DMS79 (cell line): ENCODE results near the gene DNAH3.
"Not testable (repeated sequence)": the region's sequence is repeated elsewhere in the genome, so short reads cannot be mapped to it uniquely, and the experiment has no call there.

Source experiments
- DNase-seq: peaks from one replicate; lab custom pipeline; 2025; lab: John Stamatoyannopoulos, UW

DNAH3 gene

GRCh38 chr16:21075252-21075651 lies 75.4 kb downstream of the DNAH3 start:
- no peak for DNase-seq

DNA sequence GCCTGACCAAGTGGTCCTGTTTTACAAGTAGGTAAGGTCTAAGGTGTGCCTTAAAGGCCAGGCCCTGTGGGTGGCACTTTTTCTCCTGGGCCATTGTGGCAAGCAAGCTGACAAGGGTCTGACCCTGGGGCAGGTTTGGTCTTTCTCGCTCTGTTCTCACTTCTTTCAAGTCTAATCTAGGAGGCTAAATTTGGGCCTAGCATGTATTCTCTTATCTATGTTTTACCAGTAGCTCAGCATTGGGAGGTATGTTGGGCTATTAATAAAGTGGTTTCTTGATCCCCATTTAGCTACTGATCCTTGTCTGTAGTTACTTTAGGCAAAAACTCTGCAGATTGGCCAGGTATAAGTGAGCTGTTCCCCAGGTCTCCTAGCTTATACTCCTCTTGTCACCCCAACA lies 77.7 kb downstream of the DNAH3 start:
- no peak for DNase-seq

- DNase-seq: no peak
Observed at GRCh38 chr16:21071741-21072140, 78.9 kb downstream of the DNAH3 start.

- no peak for DNase-seq
Observed at GRCh38 chr16:21070564-21070963, 80.1 kb downstream of the DNAH3 start.

GRCh38 chr16:21069986-21070385 lies 80.7 kb downstream of the DNAH3 start:
- no peak for DNase-seq

DNA sequence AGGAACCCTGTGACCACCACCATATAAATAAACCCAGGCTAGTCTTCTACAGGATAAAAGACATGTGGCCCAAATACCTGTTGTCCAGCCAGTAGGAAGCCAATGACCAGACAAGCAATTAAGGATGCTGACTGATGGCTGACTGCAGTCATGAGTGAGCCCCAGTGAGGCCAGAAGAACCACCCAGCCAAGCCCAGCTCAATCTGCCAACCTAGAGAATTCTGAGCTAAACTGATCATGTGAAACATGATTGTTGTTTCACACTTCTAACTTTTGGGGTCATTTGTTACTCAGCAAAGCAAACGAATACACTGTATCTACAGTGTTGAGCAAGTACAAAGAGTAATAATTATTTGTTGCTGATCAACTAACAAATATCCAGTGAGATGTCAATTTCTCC lies 86.4 kb downstream of the DNAH3 start:
- no peak for DNase-seq

DNA sequence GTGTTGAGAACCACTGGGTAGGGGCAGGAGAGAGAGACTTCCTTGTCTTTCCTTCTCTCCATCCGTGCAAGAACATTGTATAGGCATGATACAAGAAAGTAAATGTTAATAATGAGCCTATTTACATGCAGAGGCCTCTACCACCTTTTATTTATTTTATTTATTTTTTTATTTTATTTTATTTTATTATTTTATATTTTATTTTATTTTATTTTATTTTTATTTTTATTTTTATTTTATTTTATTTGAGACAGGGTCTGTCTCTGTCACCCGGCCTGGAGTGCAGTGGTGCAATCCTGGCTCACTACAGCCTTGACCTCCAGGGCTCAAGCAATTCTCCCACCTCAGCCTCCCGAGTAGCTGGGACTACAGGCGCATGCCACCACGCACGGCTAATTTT lies 87.3 kb downstream of the DNAH3 start:
- not testable (repeated sequence) for DNase-seq

GRCh38 chr16:21060027-21060510 lies 90.6 kb downstream of the DNAH3 start:
- DNase-seq: no peak

DNA sequence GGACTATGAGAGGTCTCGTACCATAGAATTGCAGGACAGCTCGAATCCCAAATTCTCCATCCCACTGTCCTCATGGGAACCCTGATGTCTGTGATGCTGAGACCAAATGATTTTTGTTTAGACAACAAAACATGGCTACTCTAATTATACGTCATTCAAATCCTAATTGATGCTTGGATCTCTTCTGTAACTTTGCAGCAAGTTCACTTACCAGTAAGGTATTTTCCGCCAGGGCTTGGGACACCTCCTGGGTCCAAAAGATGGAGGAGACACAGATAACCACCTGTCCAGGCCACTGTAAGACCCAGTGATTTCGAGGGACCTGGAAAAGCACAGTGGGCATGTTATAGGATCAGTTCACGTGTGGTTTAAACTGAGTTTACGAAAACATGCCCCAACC lies 92.8 kb downstream of the DNAH3 start:
- no peak for DNase-seq

DNA sequence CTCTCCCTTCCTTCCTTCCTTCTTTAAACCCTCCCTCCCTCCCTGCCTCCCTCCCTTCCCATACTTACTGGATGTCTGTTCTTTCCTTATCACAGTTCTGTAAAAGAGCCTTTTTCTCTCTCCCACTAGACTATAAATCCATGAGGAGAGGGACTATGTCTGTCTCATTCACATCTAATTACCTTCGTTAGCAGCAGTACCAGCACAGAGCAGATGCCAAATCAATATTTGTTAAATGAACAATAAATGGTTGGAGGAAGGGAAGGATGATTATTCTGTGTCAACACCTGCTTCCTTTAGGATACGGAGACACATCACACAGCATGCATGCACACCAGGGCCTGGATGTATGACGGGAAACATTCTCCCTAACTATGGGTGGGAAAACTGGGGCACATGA lies 94.2 kb downstream of the DNAH3 start:
- no peak for DNase-seq

DNA sequence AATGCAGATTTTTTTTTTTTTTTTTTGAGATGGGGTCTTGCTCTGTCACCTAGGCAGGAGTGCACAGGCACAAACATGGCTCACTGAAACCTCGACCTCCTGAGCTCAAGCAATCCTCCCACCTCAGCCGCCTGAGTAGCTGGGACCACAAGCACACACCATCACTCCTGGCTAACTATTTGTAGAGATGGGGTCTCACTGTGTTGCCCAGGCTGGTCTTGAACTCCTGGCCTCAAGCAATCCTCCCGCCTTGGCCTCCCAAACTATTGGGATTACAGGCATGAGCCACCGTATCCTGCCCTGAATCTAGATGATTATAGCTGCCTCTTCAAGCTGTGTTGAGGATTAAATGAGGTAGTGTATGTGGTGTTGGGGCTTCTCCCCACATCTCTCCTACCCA lies 94.9 kb downstream of the DNAH3 start:
- DNase-seq: not testable (repeated sequence)

DNA sequence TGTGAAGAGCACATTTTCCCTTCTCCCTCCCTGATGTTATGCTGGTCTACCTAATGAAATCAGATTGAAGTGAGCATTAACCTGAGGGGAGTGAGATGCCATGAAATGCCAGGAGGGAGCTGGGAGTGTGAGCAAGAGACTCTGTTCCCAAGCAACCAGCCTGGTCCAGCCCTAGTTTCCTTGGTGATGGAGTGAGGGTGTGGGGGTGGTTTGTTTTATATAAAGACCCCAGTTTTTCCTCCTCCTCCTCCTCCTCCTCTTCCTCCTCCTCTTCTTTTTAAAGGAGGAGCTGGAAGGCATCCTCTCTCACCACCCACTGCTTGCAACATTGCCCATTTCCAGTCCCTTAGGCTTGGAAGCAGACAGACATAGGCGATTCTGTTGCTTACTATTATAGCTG lies 97.1 kb downstream of the DNAH3 start:
- no peak for DNase-seq

DNA sequence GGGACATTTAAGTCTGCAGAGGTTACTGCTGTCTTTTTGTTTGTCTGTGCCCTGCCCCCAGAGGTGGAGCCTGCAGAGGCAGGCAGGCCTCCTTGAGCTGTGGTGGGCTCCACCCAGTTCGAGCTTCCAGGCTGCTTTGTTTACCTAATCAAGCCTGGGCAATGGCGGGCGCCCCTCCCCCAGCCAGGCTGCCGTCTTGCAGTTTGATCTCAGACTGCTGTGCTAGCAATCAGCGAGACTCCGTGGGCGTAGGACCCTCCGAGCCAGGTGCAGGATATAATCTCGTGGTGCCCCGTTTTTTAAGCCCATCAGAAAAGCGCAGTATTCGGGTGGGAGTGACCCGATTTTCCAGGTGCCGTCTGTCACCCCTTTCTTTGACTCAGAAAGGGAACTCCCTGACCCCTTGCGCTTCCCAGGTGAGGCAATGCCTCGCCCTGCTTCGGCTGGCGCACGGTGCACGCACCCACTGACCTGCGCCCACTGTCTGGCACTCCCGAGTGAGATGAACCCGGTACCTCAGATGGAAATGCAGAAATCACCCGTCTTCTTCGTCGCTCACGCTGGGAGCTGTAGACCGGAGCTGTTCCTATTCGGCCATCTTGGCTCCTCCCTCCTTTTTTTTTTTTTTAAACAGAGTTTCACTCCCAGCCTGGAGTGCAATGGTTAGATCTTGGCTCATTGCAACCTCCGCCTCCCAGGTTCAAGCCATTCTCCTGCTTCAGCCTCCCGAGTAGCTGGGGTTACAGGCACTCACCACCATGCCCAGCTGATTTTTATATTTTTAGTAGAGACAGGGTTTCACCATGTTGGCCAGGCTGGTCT lies 102.3 kb downstream of the DNAH3 start:
- not testable (repeated sequence) for DNase-seq

DNA sequence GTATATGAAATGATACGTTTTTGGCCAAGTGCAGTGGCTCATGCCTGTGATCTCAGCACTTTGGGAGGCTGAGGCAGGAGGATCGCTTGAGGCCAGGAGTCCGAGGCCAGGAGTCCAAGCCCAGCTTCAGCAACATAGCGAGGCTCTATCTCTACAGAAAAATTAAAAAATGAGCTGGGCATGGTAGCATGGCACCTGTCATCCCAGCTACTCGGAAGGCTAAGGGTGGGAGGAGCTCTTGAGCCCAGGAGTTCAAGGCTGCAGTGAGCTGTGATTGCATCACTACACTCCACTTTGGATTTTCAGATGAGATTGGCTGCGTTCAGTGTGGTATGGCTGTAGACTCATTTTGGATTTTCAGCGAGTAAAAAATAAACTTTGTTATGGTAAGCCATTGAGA lies 112.4 kb downstream of the DNAH3 start:
- no peak for DNase-seq

- DNase-seq: peak; percentile 5
Observed at GRCh38 chr16:21037736-21038135, 112.9 kb downstream of the DNAH3 start.

DNA sequence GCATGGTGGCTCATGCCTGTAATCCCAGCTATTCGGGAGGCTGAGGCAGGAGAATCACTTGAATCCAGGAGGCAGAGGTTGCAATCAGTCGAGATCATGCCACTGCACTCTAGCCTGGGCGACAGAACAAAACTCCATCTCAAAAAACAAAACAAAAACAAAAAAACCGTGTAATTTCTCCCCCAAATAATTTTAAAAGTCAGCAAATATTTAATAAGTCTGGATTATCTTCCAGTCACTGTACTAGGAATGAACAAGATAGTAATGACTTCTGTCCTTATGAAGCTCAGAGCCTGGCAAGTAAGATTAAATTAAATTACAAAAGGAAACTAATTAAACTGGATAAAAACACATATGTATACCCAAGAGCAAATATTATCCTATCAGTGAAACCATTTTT lies 113.5 kb downstream of the DNAH3 start:
- no peak for DNase-seq

DNA sequence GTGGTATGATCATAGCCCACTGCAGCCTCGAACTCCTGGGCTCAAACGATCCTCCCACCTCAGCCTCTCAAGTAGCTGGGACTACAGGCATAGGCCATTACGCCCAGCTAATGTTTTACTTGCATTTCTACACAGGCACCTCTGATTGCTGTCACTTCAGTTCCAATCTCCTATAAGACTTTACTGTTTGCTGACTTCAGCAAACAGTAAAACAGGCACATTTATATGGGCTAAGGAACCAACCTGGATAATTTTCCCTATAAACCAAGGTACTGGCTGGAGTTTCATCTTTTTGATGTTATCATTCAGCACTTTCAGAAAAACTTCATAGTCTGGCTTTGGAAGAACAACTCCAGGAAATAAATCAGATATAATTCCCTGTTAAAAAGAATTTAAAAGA lies 114.2 kb downstream of the DNAH3 start:
- DNase-seq: no peak

- DNase-seq: no peak
Observed at GRCh38 chr16:21033704-21034103, 116.9 kb downstream of the DNAH3 start.

- no peak for DNase-seq
Observed at GRCh38 chr16:21033264-21033663, 117.4 kb downstream of the DNAH3 start.

GRCh38 chr16:21028728-21029127 lies 121.9 kb downstream of the DNAH3 start:
- no peak for DNase-seq

- no peak for DNase-seq
Observed at GRCh38 chr16:21026846-21027245, 123.8 kb downstream of the DNAH3 start.

DNA sequence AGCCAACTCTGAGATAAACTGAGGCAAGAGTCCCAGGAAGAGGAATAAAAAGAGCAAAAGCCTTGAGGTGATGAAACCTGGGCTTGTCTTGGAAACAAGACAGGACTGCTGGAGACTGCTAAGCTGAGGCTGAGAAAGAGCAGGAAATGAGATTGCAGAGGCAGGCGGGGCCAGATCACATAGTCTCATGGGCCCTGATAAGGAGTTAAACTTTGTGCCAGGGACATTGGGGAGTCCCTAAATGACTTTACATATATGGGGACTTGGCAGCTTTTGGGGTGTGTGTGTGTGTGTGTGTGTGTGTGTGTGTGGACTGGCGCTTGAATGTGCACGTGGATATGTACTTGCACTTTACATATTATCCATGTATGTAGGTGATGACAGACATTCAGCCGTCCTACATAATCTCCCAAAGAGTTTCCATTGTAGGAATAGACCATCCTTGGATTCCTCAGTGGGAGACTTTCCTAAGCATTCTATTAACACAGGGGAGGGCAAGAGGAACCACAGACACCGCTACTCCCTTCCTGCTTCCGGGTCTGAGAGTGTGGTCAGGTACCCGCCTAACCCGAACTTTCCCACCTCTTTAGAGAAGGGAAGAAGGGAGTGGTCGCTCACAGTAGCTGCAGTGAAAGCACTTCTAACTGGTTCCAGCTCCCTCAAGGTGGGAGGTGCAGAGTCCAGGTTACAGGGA lies 127.0 kb downstream of the DNAH3 start:
- DNase-seq: no peak

DNA sequence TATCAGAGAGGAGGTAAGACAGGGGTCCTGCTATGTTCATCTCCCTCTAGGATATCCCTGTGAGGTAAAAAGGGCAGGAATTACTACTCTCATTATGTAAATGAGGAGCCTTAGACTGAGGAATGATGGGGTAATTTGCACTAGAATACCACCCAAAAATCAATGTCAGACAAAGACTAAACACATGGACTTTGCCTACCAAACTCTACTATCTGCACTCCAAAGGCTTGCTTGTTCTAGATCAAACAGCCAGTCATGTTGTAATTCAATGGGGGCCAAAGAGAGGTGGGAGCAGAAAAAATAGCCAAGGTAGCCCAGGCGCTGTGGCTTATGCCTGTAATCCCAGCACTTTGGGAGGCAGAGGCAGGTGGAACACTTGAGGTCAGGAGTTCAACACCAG lies 129.3 kb downstream of the DNAH3 start:
- DNase-seq: no peak
